Stimulated activated CD4-positive, alpha-beta T cell treated with anti-CD3 and anti-CD28 coated beads, TNF-alpha, amount 100 ng/mL, for 48 hours (primary cell): ENCODE data around the gene MBD4.

ENCODE experiments used
- DNase-seq, 3 donors: peaks; one replicate each; pipeline ENCODE4 v3.0.0-alpha.2; 2020; ENCODE audit warnings: low read depth in 3 of 3

Gene MBD4

GRCh38 chr3:129383292-129383860, 56.4 kb downstream of the MBD4 start:
- DNase-seq, result peak in 1 of 3 donors; percentile 11

- no peak for DNase-seq
Observed at GRCh38 chr3:129382366-129382765, 57.4 kb downstream of the MBD4 start.
